HEK293T (cell line): ENCODE measurements around the gene TTLL13.

Experiments used
- BHLHE40 ChIP-seq: fragments of 450-650 bp; IDR thresholded peaks from 2 replicates; pipeline ENCODE4 v1.6.1; 2016; ENCODE audit warnings: mild to moderate bottlenecking, moderate library complexity, borderline replicate concordance
- FOXA1 ChIP-seq: fragments of 450-650 bp; IDR thresholded peaks from 2 replicates; pipeline ENCODE4 v1.6.1; 2016; ENCODE audit warnings: mild to moderate bottlenecking
- FOXK2 ChIP-seq: fragments of 450-650 bp; IDR thresholded peaks from 2 replicates; pipeline ENCODE4 v1.6.1; 2016; ENCODE audit warnings: mild to moderate bottlenecking
- FOXM1 ChIP-seq: fragments of 450-650 bp; IDR thresholded peaks from 2 replicates; pipeline ENCODE4 v1.6.1; 2017; ENCODE audit warnings: mild to moderate bottlenecking, borderline replicate concordance
- PKNOX1 ChIP-seq: fragments of 450-650 bp; IDR thresholded peaks from 2 replicates; pipeline ENCODE4 v1.6.1; 2016
- SP1 ChIP-seq: fragments of 450-650 bp; IDR thresholded peaks from 2 replicates; pipeline ENCODE4 v1.6.1; 2017
- SUZ12 ChIP-seq: fragments of 450-650 bp; IDR thresholded peaks from 2 replicates; pipeline ENCODE4 v1.6.1; 2016; ENCODE audit warnings: mild to moderate bottlenecking
- TARDBP ChIP-seq: fragments of 450-650 bp; IDR thresholded peaks from 2 replicates; pipeline ENCODE4 v1.6.1; 2016

DNA sequence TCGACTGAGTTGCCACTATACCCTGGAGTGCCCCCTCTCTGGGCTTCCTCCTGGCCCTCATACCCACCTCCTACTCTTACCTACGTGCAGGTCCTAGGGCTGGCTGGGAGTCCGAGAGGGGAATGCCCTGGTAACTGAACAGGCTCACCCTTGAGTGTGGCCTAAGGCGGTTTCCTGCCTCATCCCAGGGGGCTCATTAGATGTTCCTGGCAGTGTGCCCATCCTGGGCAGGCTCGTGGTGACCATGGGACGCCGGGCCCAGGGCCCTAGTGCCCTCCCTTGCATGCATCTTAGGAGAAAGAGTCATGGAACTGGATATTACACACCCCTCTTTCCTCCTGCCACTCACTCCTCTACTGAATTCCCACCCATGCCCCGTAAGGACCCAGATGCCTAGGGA, 45.4 kb upstream of the TTLL13 start:
- no peak for TF ChIP-seq SP1
- TF ChIP-seq FOXK2, result no peak
- TF ChIP-seq PKNOX1, result no peak
- TF ChIP-seq FOXA1, result no peak
- TF ChIP-seq FOXM1, result no peak
- no peak for TF ChIP-seq TARDBP
- no peak for TF ChIP-seq BHLHE40
- TF ChIP-seq SUZ12, result no peak
